NB4 (cell line): ENCODE results near the gene SMIM44.

Source experiments
- POLR2A ChIP-seq: IDR thresholded peaks from 2 replicates; pipeline ENCODE4 v1.6.1; 2011; ENCODE audit warnings: mild to moderate bottlenecking; ENCODE audit not compliant: insufficient read length; ENCODE audit errors: extremely low read depth
- TF ChIP-seq, protein P1 (sequence below): IDR thresholded peaks from one replicate; pipeline ENCODE4 v1.5.1; 2012; ENCODE audit warnings: low read depth, low read length

DNA sequence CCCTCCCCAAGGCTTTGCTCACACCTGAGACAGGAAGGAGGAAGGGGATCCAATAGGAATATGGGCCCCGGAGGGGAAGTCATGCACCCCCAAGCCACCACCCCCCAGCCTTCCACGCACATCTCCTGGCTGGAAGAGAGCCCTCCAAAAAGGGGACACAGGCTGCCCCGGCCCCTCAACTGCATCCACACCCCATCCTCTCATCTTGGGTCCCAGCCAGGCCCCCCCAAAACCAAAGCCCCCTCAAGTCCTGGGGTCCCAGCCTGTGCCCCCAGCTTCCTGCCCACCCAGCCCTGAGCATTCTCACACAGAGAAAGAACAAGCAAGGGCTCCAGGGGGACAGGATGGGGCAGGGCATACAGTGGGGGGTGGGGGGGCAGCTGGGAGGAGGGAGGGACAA, 15.0 kb downstream of the SMIM44 start:
- TF ChIP-seq, protein P1, sequence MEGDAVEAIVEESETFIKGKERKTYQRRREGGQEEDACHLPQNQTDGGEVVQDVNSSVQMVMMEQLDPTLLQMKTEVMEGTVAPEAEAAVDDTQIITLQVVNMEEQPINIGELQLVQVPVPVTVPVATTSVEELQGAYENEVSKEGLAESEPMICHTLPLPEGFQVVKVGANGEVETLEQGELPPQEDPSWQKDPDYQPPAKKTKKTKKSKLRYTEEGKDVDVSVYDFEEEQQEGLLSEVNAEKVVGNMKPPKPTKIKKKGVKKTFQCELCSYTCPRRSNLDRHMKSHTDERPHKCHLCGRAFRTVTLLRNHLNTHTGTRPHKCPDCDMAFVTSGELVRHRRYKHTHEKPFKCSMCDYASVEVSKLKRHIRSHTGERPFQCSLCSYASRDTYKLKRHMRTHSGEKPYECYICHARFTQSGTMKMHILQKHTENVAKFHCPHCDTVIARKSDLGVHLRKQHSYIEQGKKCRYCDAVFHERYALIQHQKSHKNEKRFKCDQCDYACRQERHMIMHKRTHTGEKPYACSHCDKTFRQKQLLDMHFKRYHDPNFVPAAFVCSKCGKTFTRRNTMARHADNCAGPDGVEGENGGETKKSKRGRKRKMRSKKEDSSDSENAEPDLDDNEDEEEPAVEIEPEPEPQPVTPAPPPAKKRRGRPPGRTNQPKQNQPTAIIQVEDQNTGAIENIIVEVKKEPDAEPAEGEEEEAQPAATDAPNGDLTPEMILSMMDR, result no peak
- TF ChIP-seq POLR2A, result no peak
